HepG2 (cell line): ENCODE data around the gene ETV6. TPM values are rescaled to one million over a fixed set of nuclear protein-coding genes. Genes with fewer than 3 reads are reported as not detected.

Source experiments
- ATAC-seq: fragments of 200-7000 bp; cut with Tn5 transposase; 3 replicates; pipeline ENCODE4 v1.9.1; 2020; ENCODE audit warnings: mild to moderate bottlenecking, moderate library complexity
- BruUV-seq: library from RNA; stranded (reverse); fragments of 400-500 nt; replicated peaks from 2 replicates; lab custom pipeline; 2021; lab: Mats Ljungman, UMichigan
- CTCF ChIA-PET: fragments of 300-600 bp; formaldehyde crosslinking; extraction: SDS; loops from one replicate; lab custom pipeline; 2021; ENCODE audit warnings: low total read pairs, inconsistent platforms, low intra/inter-chr PET ratio; lab: Yijun Ruan, JAX
- POLR2A ChIA-PET: fragments of 350-600 bp; sonication (Branson Sonifier 250); formaldehyde crosslinking; loops from one replicate; lab custom pipeline; 2020; ENCODE audit warnings: antibody characterized with exemption, inconsistent platforms; lab: Yijun Ruan, JAX
- DNase-seq: peaks from one replicate; pipeline ENCODE4 v3.0.0-alpha.2; 2015; ENCODE audit warnings: low spot score
- FAIRE-seq: peaks from 3 replicates; lab custom pipeline; 2011; peaks lifted over from hg19 to GRCh38; lab: Jason Lieb, UNC
- H2AFZ ChIP-seq: one replicate; pipeline ENCODE4 v1.6.1; 2011; ENCODE audit warnings: low read length, inconsistent platforms
- H3K27ac ChIP-seq: fragments of 300-600 bp; 3 replicates; pipeline ENCODE4 v1.8.0; 2011; ENCODE audit warnings: mixed run types, mild to moderate bottlenecking, mixed read lengths, low read length, inconsistent platforms; ENCODE audit not compliant: insufficient read depth; ENCODE audit errors: extremely low read length
- H3K27me3 ChIP-seq, 2 experiments: fragments of 200-600 bp in 1 of 2; 2 replicates in 1 of 2; 3 replicates in 1 of 2; pipeline versions ENCODE4 v1.6.0 to v1.8.0; 2011; ENCODE audit warnings: low read length in 2 of 2, mild to moderate bottlenecking in 2 of 2, moderate library complexity in 2 of 2, inconsistent platforms in 1 of 2; ENCODE audit not compliant: insufficient read depth in 2 of 2, control insufficient read depth in 1 of 2
- H3K36me3 ChIP-seq, 2 experiments: fragments of 200-600 bp in 1 of 2; replicated peaks in 1 of 2; 2 replicates in 1 of 2; 3 replicates in 1 of 2; pipeline versions ENCODE4 v1.5.1 to v1.8.0; 2011; ENCODE audit warnings: low read length in 2 of 2, inconsistent platforms in 1 of 2; ENCODE audit not compliant: insufficient read depth in 2 of 2, control insufficient read depth in 1 of 2
- H3K4me1 ChIP-seq: 2 replicates; pipeline ENCODE4 v1.5.1; 2012; ENCODE audit warnings: low read length, inconsistent platforms; ENCODE audit not compliant: insufficient read depth
- H3K4me2 ChIP-seq: 2 replicates; pipeline ENCODE4 v1.6.0; 2011; ENCODE audit warnings: low read depth, low read length, inconsistent platforms
- H3K4me3 ChIP-seq, 3 experiments: fragments of 200-600 bp in 1 of 3; sonication (generic), shearing (Covaris generic) in 1 of 3; replicated peaks in 1 of 3; 2 replicates each; pipeline ENCODE4 v1.5.1; 2011 to 2016; ENCODE audit warnings: low read length in 3 of 3, inconsistent platforms in 2 of 3, low read depth in 2 of 3, mild to moderate bottlenecking in 2 of 3, control low read depth in 1 of 3, mixed read lengths in 1 of 3; ENCODE audit not compliant: insufficient read depth in 1 of 3
- H3K79me2 ChIP-seq: one replicate; pipeline ENCODE4 v1.6.1; 2011; ENCODE audit warnings: low read length, inconsistent platforms; ENCODE audit not compliant: insufficient read depth
- H3K9ac ChIP-seq: 2 replicates; pipeline ENCODE4 v1.6.0; 2011; ENCODE audit warnings: mild to moderate bottlenecking, low read depth, low read length, inconsistent platforms; ENCODE audit not compliant: insufficient read depth
- H3K9me3 ChIP-seq: 2 replicates; pipeline ENCODE4 v1.5.1; 2012; ENCODE audit warnings: mild to moderate bottlenecking, low read length
- H4K20me1 ChIP-seq: 2 replicates; pipeline ENCODE4 v1.6.0; 2011; ENCODE audit warnings: inconsistent platforms, mild to moderate bottlenecking, low read length, moderate library complexity; ENCODE audit not compliant: insufficient read depth
- BRF2 ChIP-seq: sonication (generic); formaldehyde crosslinking; IDR thresholded peaks from 2 replicates; pipeline ENCODE4 v1.8.1; 2022; ENCODE audit warnings: mild to moderate bottlenecking, missing genetic modification reagents
- E2F2 ChIP-seq: sonication (generic); formaldehyde crosslinking; IDR thresholded peaks from 2 replicates; pipeline ENCODE4 v1.4.0; 2020; ENCODE audit warnings: missing genetic modification reagents, borderline replicate concordance
- ELF4 ChIP-seq: sonication (generic); formaldehyde crosslinking; IDR thresholded peaks from 2 replicates; pipeline ENCODE4 v1.5.0; 2020; ENCODE audit warnings: missing genetic modification reagents, mild to moderate bottlenecking, moderate library complexity, borderline replicate concordance
- MAF1 ChIP-seq: sonication (generic); formaldehyde crosslinking; IDR thresholded peaks from 2 replicates; pipeline ENCODE4 v1.5.0; 2020; ENCODE audit warnings: missing genetic modification reagents, borderline replicate concordance
- NFE2L1 ChIP-seq: sonication (generic); formaldehyde crosslinking; IDR thresholded peaks from 2 replicates; pipeline ENCODE4 v1.4.0; 2020; ENCODE audit warnings: missing genetic modification reagents, mild to moderate bottlenecking, borderline replicate concordance
- NRL ChIP-seq: sonication (generic); formaldehyde crosslinking; IDR thresholded peaks from 2 replicates; pipeline ENCODE4 v1.5.0; 2020; ENCODE audit warnings: missing genetic modification reagents, mild to moderate bottlenecking, moderate library complexity, borderline replicate concordance
- PAXIP1 ChIP-seq: sonication (generic); formaldehyde crosslinking; conservative IDR thresholded peaks from 2 replicates; pipeline ENCODE4 v1.4.0; 2020; ENCODE audit warnings: mild to moderate bottlenecking, missing genetic modification reagents, moderate library complexity
- PPARG ChIP-seq: conservative IDR thresholded peaks from 2 replicates; pipeline ENCODE4 v1.6.1; 2016; ENCODE audit warnings: missing biosample characterization, missing genetic modification reagents
- REPIN1 ChIP-seq: sonication (generic); formaldehyde crosslinking; IDR thresholded peaks from 2 replicates; pipeline ENCODE4 v1.8.0; 2022; ENCODE audit warnings: missing genetic modification reagents, low read depth, mild to moderate bottlenecking, borderline replicate concordance
- THAP9 ChIP-seq: sonication (generic); formaldehyde crosslinking; IDR thresholded peaks from 2 replicates; pipeline ENCODE4; 2020; ENCODE audit warnings: missing genetic modification reagents, mild to moderate bottlenecking, borderline replicate concordance
- TMF1 ChIP-seq: sonication (generic); formaldehyde crosslinking; IDR thresholded peaks from 2 replicates; pipeline ENCODE4 v1.8.1; 2022; ENCODE audit warnings: low read depth, missing genetic modification reagents
- ZFP37 ChIP-seq: sonication (generic); formaldehyde crosslinking; IDR thresholded peaks from 2 replicates; pipeline ENCODE4 v1.4.0; 2020; ENCODE audit warnings: missing genetic modification reagents, borderline replicate concordance
- ZMYM3 ChIP-seq: sonication (generic); formaldehyde crosslinking; IDR thresholded peaks from 2 replicates; pipeline ENCODE4 v1.5.1; 2020; ENCODE audit warnings: mild to moderate bottlenecking, missing genetic modification reagents
- ZNF24 ChIP-seq: fragments of 450-650 bp; IDR thresholded peaks from 2 replicates; pipeline ENCODE4 v1.6.1; 2017; ENCODE audit warnings: antibody characterized with exemption, mild to moderate bottlenecking
- ZNF253 ChIP-seq: sonication (generic); formaldehyde crosslinking; IDR thresholded peaks from 2 replicates; pipeline ENCODE4 v1.8.0; 2022; ENCODE audit warnings: mild to moderate bottlenecking, missing genetic modification reagents, borderline replicate concordance
- WGBS: methylation state at CpG from one replicate; pipeline ENCODE4 v1.1.6; 2017; ENCODE audit warnings: low lambda C conversion rate; 5-methylcytosine and 5-hydroxymethylcytosine counted together
- in situ Hi-C: cut with HindIII; loops from 2 replicates; pipeline ENCODE4 v1.10.0; 2017; ENCODE audit warnings: low pct_unique_long_range_greater_than_20kb; ENCODE audit not compliant: extremely low pct_ligation_motif_present
- intact Hi-C: fragments of 100-400 bp; cut with micrococcal nuclease; formaldehyde crosslinking; loops from one replicate; pipeline ENCODE4 v1.10.0; 2022; ENCODE audit not compliant: unreplicated experiment
- polyA plus RNA-seq, 8 experiments: library from polyadenylated mRNA; depleted of rRNA in 3 of 8; stranded (reverse) in 7 of 8; unstranded in 1 of 8; fragments of >200 nt; fragmentation: Illumina TruSeq in 4 of 8; extraction: Trizol in 4 of 8; gene quantifications; 2 replicates each; pipeline versions ENCODE4 v1.2.1 to v1.2.3, GENCODE V29; 2011 to 2016; ENCODE audit warnings: low read depth in 4 of 8, missing spikeins in 1 of 8, mixed read lengths in 1 of 8; ENCODE audit not compliant: insufficient read depth in 1 of 8
- total RNA-seq, 5 experiments: library from RNA; depleted of rRNA; stranded (reverse); fragments of >200 nt; fragmentation: Illumina TruSeq; extraction: Trizol; gene quantifications; 2 replicates each; pipeline ENCODE4 v1.2.3, GENCODE V29; 2016; ENCODE audit warnings: low read depth in 1 of 5

The ETV6 gene
- total and polyA plus RNA-seq, 2 of the 13 experiments (the other 11 are each of a cell fraction or from before 2014, with no cell fraction given): 2.2 to 3.0 TPM

DNA sequence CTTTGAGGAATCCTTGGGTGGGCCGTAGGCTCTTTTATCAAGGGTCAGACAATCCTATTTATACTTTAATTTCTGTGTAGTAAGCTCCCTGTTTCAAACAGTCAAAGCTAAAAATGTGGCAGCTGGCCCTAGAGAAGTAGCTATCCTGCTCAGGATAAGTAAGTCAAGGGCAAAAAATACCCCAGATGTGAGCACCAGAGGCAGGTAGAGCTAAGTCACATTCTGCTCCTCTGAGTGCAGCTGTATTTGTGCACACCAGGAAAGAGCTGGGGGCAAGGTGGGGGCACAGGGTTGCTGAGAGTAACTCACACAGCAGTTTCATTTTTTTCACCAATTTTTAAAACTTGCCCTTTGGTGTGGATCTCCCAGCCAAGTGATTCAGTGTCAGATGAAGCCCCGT lies 5.3 kb downstream of the ETV6 start (continued):
- no peak for TF ChIP-seq ZNF24

- CTCF ChIA-PET: no interaction called here
- no peak for ATAC-seq
- peaks cover 13% of the 10 kb centered on the region for H3K79me2 ChIP-seq
- DNase-seq: no peak
- H3K9ac ChIP-seq: no peak overlapping the region
- H3K9me3 ChIP-seq: no peaks in the 10 kb centered on the region
- no peaks in the 10 kb centered on the region for H3K36me3 ChIP-seq
- no TSS peak for BruUV-seq
- in situ Hi-C loops: no loop called here
- H3K4me3 ChIP-seq: no peak overlapping the region
- H2AFZ ChIP-seq: no peak overlapping the region
- intact Hi-C loops: loop anchor here (10.0 kb wide), 1 partner anchor 49 kb away; no protein-coding TSS in a partner anchor
- no peaks in the 10 kb centered on the region for H3K27me3 ChIP-seq
- POLR2A ChIA-PET: no interaction called here
- no peaks in the 10 kb centered on the region for H4K20me1 ChIP-seq
- no peak for FAIRE-seq
- peaks cover 33% of the 10 kb centered on the region for H3K4me1 ChIP-seq
- WGBS: 91% methylated on average over 5 of the region's 5 CpGs
- H3K27ac ChIP-seq: no peak overlapping the region
- no peak overlapping the region for H3K4me2 ChIP-seq
- no peak for TF ChIP-seq ZMYM3 (CRISPR knock-in tag)
- no peak for TF ChIP-seq MAF1
- no peak for TF ChIP-seq BRF2 (CRISPR knock-in tag)
- TF ChIP-seq NRL: no peak
- TF ChIP-seq ZNF253 (CRISPR knock-in tag): no peak
- TF ChIP-seq THAP9 (CRISPR knock-in tag): no peak
- no peak for TF ChIP-seq E2F2 (CRISPR knock-in tag)
- no peak for TF ChIP-seq NFE2L1 (CRISPR knock-in tag)
- no peak for TF ChIP-seq PPARG (CRISPR knock-in tag)
- TF ChIP-seq PAXIP1: no peak
- no peak for TF ChIP-seq TMF1 (CRISPR knock-in tag)
- TF ChIP-seq ZFP37 (CRISPR knock-in tag): no peak
- no peak for TF ChIP-seq ELF4 (CRISPR knock-in tag)
- TF ChIP-seq REPIN1: no peak
Observed at GRCh38 chr12:11655842-11656241, 6.4 kb downstream of the ETV6 start.
